ENCODE results near the gene CENPL. TPM values are rescaled to one million over a fixed set of nuclear protein-coding genes. Genes with fewer than 3 reads are reported as not detected.
A peak's percentile ranks its signal among the peaks of the same experiment; 100 is the strongest.

Gene CENPL
- total and polyA plus RNA-seq, 9 of the 15 experiments (the other 6 are each of a cell fraction or from before 2014, with no cell fraction given) = 33.0 to 52.7 (median 39.7) TPM

GRCh38 chr1:173867753-173868265 lies 43.1 kb upstream of the CENPL start, which contains the start of gene GAS5 (continued):
- TF ChIP-seq UBTF (IDR thresholded peaks at IDR 0.05; ENCODE audit: borderline replicate concordance in 1 of 2, low read depth in 2 of 2, low read length in 2 of 2) = no peak
- no peak for TF ChIP-seq CBX2 (IDR thresholded peaks at IDR 0.05; ENCODE audit: insufficient read depth, low read length, poor library complexity, severe bottlenecking)
- TF ChIP-seq ZNF282 (CRISPR knock-in tag; IDR thresholded peaks at IDR 0.05) = no peak
- no peak for TF ChIP-seq HIVEP1 (CRISPR knock-in tag; IDR thresholded peaks at IDR 0.05)
- peak; percentile 45; the same call in 1 of the 2 replicates for TF ChIP-seq ELF2 (CRISPR knock-in tag; IDR thresholded peaks at IDR 0.05)
- no peak for TF ChIP-seq SRSF1 (IDR thresholded peaks at IDR 0.05; ENCODE audit: low read depth, low read length)
- no peak for TF ChIP-seq POLR3A (IDR thresholded peaks at IDR 0.05; ENCODE audit: borderline replicate concordance, extremely low read depth, insufficient read depth, insufficient read length)
- peak; percentile 37; the same call in 1 of the 2 replicates for TF ChIP-seq TEAD4 (IDR thresholded peaks at IDR 0.05; ENCODE audit: low read length)
- no peak for TF ChIP-seq TEAD4 (CRISPR knock-in tag; IDR thresholded peaks at IDR 0.05; ENCODE audit: borderline replicate concordance)
- peak; percentile 76; the same call in 1 of the 2 replicates for TF ChIP-seq HLTF (IDR thresholded peaks at IDR 0.05)
- TF ChIP-seq SMARCC2 (IDR thresholded peaks at IDR 0.05; ENCODE audit: low read depth) = no peak
- TF ChIP-seq PML (IDR thresholded peaks at IDR 0.05; ENCODE audit: low read length) = peak; percentile 99
- no peak for TF ChIP-seq SP2 (IDR thresholded peaks at IDR 0.05; ENCODE audit: extremely low read depth, low read depth, low read length, poor library complexity, severe bottlenecking)
- TF ChIP-seq TAF15 (IDR thresholded peaks at IDR 0.05; ENCODE audit: low read depth, low read length) = no peak
- TF ChIP-seq HEY1 (CRISPR knock-in tag; IDR thresholded peaks at IDR 0.05; ENCODE audit: borderline replicate concordance) = no peak; the same call in 1 of the 2 replicates
- TF ChIP-seq CREBBP (IDR thresholded peaks at IDR 0.05; ENCODE audit: low read depth, low read length) = no peak
- TF ChIP-seq HDAC8 (tag; IDR thresholded peaks at IDR 0.05) = no peak
- TF ChIP-seq DACH1 (IDR thresholded peaks at IDR 0.05; ENCODE audit: partially characterized antibody) = no peak
- TF ChIP-seq ZNF445 (CRISPR knock-in tag; IDR thresholded peaks at IDR 0.05; ENCODE audit: low read depth) = no peak
